HEK293T (cell line): ENCODE measurements around the gene RANBP3.

Source experiments
- FOXA1 ChIP-seq: fragments of 450-650 bp; IDR thresholded peaks from 2 replicates; pipeline ENCODE4 v1.6.1; 2016; ENCODE audit warnings: mild to moderate bottlenecking
- NFRKB ChIP-seq: fragments of 450-650 bp; IDR thresholded peaks from 2 replicates; pipeline ENCODE4 v1.6.1; 2016; ENCODE audit warnings: mild to moderate bottlenecking, moderate library complexity
- SUZ12 ChIP-seq: fragments of 450-650 bp; IDR thresholded peaks from 2 replicates; pipeline ENCODE4 v1.6.1; 2016; ENCODE audit warnings: mild to moderate bottlenecking

DNA sequence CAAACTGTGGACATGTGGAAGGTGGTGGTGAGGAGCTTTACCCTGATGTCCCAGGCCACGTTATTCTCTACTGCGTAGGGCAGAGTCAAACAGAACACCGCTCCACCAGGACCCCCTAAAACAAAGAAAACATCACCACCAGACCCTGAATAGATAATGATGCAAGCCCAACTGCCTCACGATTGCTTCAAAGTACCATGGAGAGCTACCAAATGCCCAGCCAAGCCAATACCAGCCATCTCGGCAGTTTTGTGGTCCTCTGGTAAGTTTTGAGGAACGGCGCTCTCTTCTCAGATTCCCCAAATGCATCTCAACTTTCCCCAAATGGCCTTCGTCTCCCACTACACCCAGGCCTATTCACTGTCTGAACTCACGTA, 5.6 kb downstream of the RANBP3 start:
- TF ChIP-seq NFRKB (no peak), FOXA1 (no peak), SUZ12 (no peak)
